ENCODE data around the gene MARCKS.

MARCKS gene

DNA sequence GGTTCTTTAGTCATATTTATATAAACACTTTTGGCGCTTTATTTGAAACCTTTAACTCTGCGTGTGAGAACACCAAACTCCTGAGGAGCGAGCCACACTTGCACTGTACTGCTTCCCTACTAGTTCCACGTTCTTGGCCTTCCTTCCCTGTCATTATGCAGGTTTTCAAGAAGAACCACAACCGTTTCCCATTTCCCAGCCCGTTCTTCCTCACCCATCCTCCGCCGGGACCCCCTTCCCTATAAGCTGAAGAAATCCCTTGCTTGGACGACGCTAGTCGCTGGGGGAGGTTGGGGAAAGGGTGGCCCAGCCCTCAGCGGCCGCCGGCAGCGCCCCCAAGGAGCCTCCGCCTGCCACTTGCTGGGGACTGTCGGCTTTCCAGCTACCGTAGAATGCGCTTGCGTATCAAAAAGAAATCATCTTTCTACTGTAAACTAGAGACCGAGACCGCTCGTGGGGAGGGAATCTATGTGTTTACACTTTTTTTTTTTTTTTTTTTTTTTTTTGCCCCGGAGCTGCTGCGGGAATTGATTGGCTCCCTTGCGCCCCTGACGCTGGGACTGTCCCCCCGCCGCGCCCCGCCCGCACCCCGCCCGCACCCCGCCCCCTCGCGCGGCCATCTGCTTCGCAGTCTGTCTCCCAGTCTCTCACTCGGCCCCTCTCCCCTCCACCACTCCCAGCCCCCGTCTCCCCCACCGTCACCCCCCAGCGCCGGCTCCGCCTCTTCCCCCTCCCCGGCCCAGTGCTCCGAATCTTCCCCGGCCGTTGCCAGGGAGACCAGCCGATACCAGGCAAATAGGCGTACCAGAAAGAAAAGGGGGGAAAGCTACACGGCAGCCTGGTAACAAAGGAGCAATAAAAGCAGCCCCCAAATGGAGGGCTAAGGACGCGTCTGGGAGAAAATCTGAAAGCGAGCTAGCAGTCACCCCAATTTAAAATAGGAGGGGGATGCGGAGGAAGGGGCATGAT lies 2.3 kb upstream of the MARCKS start:
- peak; percentile 85 to 94 (median 87) for DNase-seq

DNA sequence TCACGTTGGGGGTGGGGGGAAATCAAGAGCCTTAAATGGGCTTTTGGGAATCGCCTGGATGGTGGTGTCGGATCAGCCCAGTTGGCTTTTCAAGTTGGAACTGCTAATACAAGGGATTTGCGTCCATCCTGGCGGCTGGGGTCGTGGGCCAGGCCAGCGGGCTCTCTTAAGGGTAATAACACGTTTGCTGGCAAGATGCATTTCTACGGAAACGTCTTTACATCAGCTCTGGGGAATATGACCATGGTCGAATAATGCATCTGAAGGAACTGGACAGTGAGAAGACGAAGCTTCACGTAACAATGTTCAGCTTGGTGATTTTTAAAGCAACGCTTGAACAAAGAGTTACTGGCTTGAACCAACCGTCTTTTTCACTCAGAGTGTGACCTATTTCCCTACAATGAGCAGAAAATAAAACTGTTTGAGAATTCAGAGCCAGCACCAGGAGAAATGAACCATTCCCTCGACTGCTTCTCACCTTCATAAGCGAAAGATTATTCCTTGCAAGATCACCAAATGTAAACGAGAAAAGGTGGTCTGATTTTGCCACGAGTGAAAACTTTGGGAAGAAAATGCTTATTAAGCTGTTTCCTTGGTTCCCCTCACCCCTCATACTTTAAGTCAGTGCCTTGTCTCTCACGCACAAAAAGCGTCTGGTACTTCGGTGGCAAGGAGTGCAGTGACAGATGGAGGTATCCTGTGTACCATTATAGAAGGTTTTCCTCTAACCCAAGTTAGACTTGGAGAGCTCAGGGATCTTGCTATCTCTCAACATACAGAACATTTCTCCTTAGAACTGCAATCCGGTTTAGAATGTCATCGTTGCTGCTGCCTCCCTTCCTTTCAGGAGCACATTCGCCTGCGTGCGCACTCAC lies 1.4 kb upstream of the MARCKS start:
- DNase-seq = peak in 2 of 3 donors; percentile 69 to 76

DNA sequence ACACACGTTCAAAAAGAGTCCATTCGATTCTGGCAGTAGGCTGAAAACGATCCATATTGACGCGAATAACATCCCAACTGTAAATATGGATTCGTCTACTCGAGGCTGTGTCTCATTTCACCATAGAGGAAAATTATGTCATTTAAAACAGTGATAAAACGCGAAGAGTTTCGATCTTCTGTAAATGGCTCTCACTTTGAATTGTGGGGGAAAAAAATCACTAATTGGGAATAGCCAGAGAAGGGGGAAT lies 845 bp upstream of the MARCKS start:
- peak; percentile 48 to 69 (median 55) for DNase-seq

DNA sequence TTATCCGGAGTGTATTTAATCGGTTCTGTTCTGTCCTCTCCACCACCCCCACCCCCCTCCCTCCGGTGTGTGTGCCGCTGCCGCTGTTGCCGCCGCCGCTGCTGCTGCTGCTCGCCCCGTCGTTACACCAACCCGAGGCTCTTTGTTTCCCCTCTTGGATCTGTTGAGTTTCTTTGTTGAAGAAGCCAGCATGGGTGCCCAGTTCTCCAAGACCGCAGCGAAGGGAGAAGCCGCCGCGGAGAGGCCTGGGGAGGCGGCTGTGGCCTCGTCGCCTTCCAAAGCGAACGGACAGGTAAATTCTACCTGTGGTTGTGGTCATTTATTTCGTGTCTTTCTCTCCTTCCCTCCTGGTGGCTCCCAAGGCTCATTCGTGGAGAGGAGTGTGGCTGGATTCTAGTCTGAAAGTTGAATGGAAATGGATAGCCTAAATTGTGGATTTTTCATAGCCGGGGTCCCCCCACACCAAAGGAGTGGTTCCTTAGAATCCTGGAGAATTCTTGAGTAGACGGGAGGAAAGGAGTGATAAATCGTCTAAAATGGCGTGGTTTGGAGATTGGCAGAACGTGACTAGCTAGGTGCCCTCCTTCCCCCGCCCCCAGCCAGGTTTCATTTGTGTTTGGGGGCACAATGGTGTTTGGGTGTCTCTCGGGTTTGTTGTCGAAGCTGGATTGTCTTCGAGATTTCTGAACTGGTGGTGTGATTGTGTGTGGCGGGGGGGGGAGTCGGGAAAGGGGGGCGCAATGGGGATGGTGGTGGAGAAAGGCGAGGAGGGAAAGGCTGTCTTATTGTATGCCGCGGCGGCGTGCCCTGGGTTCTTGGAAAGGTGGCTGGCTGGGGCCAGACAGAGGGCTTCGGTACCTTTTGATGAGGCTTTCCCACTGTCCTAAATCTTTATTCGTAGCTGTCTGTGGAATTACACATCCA lies 673 bp downstream of the MARCKS start:
- DNase-seq = peak; percentile 56 to 75 (median 60)

DNA sequence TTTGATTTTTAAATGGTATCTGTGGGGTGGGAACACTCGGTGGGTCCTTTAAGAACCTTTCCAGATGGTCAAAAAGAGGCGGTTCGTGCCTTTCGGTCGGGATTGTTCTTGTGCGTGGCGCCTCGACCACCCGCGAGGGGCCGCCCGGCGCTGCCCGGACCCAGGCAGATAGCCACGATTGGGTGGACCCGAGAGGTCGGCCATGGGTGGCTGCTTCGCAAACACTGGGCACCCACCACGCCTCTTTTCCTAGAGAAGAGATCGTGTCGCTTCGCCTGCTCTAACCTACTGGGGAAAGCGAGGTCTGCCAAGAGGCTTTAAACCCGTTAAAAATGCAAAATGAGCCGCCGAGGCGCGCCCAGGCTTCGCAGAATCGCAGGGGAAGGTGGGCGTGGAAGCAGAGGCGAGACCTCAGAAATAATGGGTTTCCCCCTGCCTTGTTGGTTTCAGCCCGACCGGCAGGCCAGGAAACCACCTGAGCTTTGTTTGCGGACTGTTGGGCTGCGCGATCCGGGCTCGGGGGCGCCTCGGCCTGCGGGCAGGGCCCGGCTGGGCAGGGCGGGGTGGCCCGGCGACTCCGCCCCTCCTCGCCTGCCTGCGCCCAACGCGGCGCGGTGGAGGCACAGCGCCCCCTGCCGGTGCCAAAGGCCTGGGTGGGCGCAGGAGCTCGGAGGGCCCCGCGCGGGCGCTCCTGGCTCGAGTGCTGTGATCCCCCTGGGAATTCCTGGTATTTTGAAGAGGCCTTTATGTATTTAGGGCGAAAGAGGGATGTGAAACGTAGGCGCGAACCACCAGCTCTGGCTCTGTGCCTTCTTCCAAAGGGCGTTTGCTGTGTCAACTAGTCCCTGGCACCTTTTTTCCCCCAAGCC lies 1.6 kb downstream of the MARCKS start:
- DNase-seq = peak; percentile 96 to 98 (median 97)

- DNase-seq = peak; percentile 67 to 78 (median 71)
Observed at GRCh38 chr6:113859349-113860180, 2.4 kb downstream of the MARCKS start.

DNA sequence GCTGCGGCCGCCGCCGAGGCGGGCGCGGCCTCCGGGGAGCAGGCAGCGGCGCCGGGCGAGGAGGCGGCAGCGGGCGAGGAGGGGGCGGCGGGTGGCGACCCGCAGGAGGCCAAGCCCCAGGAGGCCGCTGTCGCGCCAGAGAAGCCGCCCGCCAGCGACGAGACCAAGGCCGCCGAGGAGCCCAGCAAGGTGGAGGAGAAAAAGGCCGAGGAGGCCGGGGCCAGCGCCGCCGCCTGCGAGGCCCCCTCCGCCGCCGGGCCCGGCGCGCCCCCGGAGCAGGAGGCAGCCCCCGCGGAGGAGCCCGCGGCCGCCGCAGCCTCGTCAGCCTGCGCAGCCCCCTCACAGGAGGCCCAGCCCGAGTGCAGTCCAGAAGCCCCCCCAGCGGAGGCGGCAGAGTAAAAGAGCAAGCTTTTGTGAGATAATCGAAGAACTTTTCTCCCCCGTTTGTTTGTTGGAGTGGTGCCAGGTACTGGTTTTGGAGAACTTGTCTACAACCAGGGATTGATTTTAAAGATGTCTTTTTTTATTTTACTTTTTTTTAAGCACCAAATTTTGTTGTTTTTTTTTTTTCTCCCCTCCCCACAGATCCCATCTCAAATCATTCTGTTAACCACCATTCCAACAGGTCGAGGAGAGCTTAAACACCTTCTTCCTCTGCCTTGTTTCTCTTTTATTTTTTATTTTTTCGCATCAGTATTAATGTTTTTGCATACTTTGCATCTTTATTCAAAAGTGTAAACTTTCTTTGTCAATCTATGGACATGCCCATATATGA lies 3.2 kb downstream of the MARCKS start:
- DNase-seq = peak; percentile 61 to 65 (median 62)

DNA sequence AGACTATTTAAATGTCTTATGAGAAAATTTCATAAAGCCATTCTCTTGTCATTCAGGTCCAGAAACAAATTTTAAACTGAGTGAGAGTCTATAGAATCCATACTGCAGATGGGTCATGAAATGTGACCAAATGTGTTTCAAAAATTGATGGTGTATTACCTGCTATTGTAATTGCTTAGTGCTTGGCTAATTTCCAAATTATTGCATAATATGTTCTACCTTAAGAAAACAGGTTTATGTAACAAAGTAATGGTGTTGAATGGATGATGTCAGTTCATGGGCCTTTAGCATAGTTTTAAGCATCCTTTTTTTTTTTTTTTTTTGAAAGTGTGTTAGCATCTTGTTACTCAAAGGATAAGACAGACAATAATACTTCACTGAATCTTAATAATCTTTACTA lies 5.0 kb downstream of the MARCKS start:
- peak in 1 of 3 donors; percentile 26 for DNase-seq

DNA sequence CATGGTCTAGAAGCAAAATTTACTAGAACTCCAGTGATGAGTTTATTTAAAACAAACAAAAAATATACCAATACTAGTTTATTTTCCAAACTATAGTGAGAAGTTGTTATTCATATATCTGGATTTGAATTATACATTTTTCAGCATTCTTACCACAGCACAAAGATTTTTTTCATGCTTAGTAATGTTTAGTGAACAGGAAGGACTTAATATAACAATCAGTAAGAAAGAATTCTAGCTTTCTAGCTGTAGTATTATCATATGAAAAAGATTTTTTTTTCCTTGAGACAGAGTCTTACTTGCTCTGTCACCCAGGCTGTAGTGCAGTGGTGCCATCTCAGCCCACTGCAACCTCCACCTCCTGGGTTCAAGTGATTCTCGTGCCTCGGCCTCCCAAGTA lies 13.8 kb downstream of the MARCKS start:
- no peak for DNase-seq

GRCh38 chr6:113871975-113872374 lies 14.8 kb downstream of the MARCKS start:
- no peak for DNase-seq

DNA sequence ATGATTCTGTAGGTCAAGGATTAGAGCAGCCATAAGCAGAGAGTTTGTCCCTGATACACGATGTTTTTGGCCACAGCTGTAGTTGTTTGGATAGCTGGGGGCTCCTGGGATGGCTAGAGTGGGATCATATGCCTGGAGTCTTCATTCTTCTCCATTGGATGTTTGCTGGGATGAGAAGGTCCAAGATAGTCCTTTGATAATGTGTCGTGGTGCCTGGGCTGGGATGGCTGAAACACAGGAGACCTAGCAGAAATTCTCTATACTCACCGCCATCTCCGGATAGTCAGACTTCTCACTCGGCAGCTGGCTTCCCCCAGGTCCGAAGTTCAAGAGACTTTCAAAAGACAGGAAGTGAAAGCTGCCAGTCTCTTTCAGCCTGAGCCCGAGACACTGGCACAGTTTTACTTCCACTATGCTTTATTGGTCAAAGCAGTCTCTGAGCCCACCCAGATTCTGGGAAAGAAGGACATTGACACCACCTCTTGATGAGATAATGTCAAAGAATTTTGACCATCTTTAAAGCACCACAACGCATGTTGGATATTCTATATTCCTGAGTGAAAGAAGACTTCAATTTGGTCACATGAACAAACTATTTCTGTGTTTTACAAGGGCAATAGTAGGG lies 16.0 kb downstream of the MARCKS start:
- DNase-seq = peak; percentile 81 to 83 (median 82)

DNA sequence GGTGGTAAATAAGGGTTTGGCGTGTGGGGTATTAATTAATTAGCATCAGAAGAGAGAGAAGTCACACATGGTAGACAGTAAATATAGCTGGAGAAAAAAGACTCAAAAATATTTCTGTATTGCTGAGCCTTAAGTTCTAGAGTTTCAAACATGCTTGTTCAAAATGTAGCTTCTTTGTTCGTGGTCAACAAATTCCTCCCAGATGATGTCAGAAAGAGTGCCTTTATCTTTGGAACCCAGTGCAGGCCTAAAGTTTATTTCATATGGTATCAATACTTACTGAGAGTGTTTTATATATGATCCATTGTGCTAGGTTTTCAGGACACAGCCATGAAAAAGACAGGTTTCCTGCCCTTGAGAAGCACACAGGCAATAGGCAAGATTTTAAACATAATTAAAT lies 18.3 kb downstream of the MARCKS start:
- DNase-seq = no peak

- DNase-seq = peak in 2 of 3 donors; percentile 10 to 32
Observed at GRCh38 chr6:113876695-113877094, 19.6 kb downstream of the MARCKS start.

DNA sequence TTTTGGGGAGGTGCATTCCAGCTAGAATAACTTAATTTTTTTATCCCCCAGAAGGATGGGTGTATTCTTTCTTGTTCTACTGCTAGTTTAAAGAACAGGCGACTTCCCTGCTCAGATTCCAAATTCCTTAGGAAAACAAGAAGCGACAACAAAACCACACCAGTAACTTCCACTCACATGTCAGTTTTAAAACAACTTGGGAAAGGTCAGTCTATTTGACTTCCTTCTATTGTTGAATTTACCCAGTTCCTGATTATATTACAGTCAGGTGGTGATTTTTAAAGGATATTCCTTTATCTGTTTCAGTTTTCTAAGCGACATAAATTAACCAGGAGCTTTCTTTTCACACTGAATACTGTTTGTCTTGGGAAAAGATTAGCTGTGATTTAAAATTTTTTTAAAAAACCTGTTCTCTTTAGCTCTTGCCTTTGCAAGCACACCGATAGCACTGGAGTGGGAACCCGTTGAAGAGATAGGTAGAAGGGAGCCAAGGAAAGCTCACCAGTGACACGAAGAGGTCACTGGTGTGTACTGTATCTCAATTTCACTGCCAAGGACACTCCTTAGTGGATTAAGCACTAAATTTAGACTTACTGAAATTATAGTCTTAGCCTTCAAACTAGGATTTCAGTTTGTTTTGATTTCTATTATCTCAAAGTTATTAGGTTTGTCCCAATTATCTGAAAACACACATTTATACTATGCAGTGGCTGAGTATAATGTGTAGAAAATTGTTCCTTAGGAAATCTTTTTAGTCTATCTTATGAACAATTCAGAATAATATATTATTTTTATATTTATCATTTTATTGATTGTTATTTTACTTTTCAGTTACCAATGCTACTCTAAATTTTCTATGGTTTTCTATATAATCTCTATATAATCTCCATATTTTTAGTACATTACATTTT lies 22.3 kb downstream of the MARCKS start:
- peak; percentile 68 to 74 (median 74) for DNase-seq

DNA sequence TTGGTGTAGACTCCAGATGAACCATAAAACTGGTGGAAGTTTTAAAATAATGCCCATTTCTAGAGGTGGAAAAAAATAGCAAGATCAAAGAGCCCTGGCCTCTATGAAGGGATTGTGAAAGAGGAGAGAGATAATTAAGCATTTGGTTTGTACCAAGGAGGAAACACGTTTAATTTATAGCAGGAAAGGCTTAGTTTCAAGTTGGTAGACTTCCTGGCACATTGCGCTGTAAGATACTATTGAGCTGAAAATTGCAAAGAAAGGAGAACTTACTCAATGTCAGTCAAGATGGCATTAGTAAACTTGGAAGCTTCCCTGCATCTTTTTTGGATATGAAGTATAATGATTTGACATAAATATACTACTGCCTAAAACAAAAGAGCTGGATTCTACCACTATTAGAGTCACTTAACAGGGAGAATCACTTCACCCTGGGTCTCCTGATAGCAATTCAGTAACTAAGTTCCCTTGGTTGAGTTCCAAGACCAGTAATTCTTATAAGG lies 24.4 kb downstream of the MARCKS start:
- peak in 2 of 3 donors; percentile 10 to 21 for DNase-seq

DNA sequence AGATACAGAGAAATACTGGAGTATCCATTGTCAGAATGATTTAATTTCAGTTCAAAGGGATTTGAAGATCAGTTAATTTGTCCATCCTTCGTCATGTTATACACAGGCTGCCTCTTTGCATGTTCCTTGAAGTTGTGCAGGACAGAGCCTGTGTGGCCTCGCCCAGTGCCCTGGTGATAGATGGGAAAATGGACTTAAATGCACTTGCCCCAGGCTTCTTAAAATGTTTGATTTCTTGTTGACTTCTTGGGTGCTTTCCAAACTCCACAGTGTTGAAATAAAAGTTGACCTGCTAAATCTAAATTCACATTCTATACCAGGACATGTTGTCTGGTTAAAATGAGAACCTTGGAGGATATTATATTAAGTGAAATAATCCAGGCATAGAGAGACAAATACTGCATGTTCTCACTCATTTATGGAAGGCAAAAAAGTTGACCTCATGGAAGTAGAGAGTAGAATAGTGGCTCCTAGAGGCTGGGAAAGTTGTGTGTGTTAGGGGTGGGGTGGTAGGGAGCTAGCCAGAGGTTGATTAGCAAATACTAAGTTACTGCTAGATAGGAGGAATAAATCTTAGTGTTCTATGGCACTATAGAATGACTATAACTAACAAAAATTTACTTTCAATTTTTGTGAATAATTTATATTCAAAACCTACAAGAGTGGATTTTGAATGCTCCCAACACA lies 25.3 kb downstream of the MARCKS start:
- DNase-seq = no peak

GRCh38 chr6:113884011-113884410 lies 26.9 kb downstream of the MARCKS start:
- no peak for DNase-seq

Measured in suppressor macrophage treated with lipopolysaccharide for 1 hour (primary cell).